Cardiac muscle cell (in vitro differentiated cells and primary cell): ENCODE results near the gene LIMK2. TPM values are rescaled to one million over a fixed set of nuclear protein-coding genes. Genes with fewer than 3 reads are reported as not detected.

ENCODE experiments used
- DNase-seq, 2 donors: peaks; one replicate each; pipeline versions ENCODE4 v3.0.0 to v3.0.0-alpha.2; 2010 to 2017; ENCODE audit warnings: low read depth in 1 of 2, low spot score in 1 of 2
- H3K27ac ChIP-seq: fragments of 200-600 bp; sonication (generic); 2 replicates; pipeline ENCODE4 v1.5.1; 2016
- H3K27me3 ChIP-seq: fragments of 200-600 bp; sonication (generic); 2 replicates; pipeline ENCODE4 v1.6.0; 2016; ENCODE audit warnings: control low read depth
- H3K36me3 ChIP-seq: fragments of 200-600 bp; sonication (generic); 2 replicates; pipeline ENCODE4 v1.5.1; 2016; ENCODE audit warnings: control low read depth
- H3K4me1 ChIP-seq: fragments of 200-600 bp; sonication (generic); 2 replicates; pipeline ENCODE4 v1.8.1; 2017; ENCODE audit warnings: low read depth, mild to moderate bottlenecking, mixed run types
- H3K4me3 ChIP-seq: fragments of 200-600 bp; sonication (generic); 2 replicates; pipeline ENCODE4 v1.5.1; 2016; ENCODE audit warnings: mild to moderate bottlenecking
- H3K9me3 ChIP-seq: fragments of 200-600 bp; sonication (generic); 2 replicates; pipeline ENCODE4 v1.5.1; 2017; ENCODE audit warnings: low read depth, mild to moderate bottlenecking, control low read depth
- polyA plus RNA-seq: library from polyadenylated mRNA; unstranded; fragments of >200 nt; fragmentation: Nextera tagmentation; extraction: Ambion mirVana; gene quantifications from 2 replicates; pipeline ENCODE4 v1.2.1, GENCODE V29; 2016
- total RNA-seq: library from RNA; depleted of rRNA; stranded (reverse); fragments of >200 nt; gene quantifications from 2 replicates; pipeline ENCODE4 v1.2.3, GENCODE V29; 2016
- TF ChIP-seq, protein P1 (sequence below): IDR thresholded peaks from 2 replicates; pipeline ENCODE4 v1.5.1; 2012; ENCODE audit warnings: low read depth, mild to moderate bottlenecking, low read length

LIMK2 gene
- total and polyA plus RNA-seq, 2 experiments from 2014 or later, result 31.4 to 32.8 TPM

DNA sequence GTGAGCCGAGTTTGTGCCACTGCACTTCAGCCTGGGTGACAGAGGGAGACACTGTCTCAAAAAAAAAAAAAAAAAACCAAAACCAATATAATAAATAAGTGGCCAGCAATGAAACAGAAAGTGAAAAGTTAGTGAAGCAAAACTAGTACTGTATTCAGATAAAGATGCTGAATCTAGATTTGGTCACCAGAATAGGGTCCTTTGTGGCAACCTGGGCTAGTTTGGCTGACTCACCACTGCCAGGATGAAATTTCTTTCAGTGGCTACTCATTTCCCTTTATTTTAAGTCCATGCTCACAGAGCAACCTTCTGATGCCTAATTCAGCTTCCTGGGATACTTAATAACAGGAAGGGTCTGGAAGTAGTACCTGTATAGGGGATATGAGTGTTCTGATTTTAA is 26.0 kb downstream of the LIMK2 start:
- DNase-seq, result no peak
- H3K4me1 ChIP-seq, result peaks cover 5% of the 10 kb centered on the region
- H3K9me3 ChIP-seq, result no peaks in the 10 kb centered on the region
- H3K36me3 ChIP-seq, result no peaks in the 10 kb centered on the region
- TF ChIP-seq, protein P1, sequence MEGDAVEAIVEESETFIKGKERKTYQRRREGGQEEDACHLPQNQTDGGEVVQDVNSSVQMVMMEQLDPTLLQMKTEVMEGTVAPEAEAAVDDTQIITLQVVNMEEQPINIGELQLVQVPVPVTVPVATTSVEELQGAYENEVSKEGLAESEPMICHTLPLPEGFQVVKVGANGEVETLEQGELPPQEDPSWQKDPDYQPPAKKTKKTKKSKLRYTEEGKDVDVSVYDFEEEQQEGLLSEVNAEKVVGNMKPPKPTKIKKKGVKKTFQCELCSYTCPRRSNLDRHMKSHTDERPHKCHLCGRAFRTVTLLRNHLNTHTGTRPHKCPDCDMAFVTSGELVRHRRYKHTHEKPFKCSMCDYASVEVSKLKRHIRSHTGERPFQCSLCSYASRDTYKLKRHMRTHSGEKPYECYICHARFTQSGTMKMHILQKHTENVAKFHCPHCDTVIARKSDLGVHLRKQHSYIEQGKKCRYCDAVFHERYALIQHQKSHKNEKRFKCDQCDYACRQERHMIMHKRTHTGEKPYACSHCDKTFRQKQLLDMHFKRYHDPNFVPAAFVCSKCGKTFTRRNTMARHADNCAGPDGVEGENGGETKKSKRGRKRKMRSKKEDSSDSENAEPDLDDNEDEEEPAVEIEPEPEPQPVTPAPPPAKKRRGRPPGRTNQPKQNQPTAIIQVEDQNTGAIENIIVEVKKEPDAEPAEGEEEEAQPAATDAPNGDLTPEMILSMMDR, result no peak
- H3K4me3 ChIP-seq, result no peak overlapping the region
- H3K27ac ChIP-seq, result no peak overlapping the region
- no peaks in the 10 kb centered on the region for H3K27me3 ChIP-seq

DNA sequence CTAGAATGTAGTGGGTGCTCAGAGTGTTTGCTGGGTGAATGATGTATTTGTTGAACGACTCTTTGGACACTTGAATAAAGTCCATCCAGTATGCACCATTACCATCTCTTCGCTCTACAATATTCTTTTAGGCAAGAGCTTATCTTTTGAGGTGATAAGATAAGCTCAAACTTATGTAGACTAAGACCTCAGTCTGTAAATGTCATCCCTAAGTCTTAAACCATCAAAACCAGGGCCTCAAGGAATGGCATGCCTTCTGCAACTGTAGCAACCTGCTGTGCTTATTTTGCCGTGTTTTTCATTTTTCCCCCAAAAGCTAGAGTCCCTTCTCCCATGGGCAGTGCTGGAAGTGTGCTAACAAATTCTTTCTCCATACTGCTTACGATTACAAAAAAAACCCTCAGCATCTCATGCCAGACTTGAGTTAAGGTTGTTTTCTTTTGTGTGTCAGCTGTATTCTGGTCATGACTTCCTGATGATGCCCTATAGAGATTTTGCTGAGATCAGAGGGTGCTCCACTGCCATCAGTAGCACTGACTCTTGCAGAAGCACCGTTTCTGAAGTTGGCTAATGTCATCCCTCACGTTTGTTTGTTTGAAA is 27.8 kb downstream of the LIMK2 start:
- peak in 1 of 2 donors; percentile 43 for DNase-seq
- H3K9me3 ChIP-seq, result no peaks in the 10 kb centered on the region
- TF ChIP-seq, protein P1, result no peak
- H3K36me3 ChIP-seq, result no peaks in the 10 kb centered on the region
- no peak overlapping the region for H3K4me3 ChIP-seq
- no peak overlapping the region for H3K27ac ChIP-seq
- peaks cover 16% of the 10 kb centered on the region for H3K4me1 ChIP-seq
- H3K27me3 ChIP-seq, result no peaks in the 10 kb centered on the region

DNA sequence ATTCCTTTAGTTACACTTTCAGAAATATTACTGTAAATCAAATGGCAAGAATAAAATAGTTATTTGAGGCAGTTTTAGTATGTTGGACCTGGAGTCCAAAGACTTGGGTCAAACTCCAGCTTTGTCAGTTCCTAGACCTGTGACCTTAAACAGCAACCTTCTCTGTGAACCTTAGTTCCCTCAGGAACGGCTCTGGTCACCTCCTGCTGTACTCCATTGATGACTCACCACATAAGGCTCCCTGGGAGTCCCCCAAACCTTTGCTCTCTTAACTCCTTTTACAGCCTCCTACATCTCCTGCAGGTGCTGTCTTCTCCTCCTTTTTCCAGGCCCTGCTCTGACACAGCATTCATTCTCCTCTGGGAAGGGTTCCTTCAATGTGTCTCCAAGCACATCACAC is 29.1 kb downstream of the LIMK2 start:
- TF ChIP-seq, protein P1, result no peak
- peaks cover 16% of the 10 kb centered on the region for H3K4me1 ChIP-seq
- DNase-seq, result no peak
- no peaks in the 10 kb centered on the region for H3K36me3 ChIP-seq
- no peak overlapping the region for H3K27ac ChIP-seq
- no peak overlapping the region for H3K4me3 ChIP-seq
- no peaks in the 10 kb centered on the region for H3K9me3 ChIP-seq
- H3K27me3 ChIP-seq, result no peaks in the 10 kb centered on the region

DNA sequence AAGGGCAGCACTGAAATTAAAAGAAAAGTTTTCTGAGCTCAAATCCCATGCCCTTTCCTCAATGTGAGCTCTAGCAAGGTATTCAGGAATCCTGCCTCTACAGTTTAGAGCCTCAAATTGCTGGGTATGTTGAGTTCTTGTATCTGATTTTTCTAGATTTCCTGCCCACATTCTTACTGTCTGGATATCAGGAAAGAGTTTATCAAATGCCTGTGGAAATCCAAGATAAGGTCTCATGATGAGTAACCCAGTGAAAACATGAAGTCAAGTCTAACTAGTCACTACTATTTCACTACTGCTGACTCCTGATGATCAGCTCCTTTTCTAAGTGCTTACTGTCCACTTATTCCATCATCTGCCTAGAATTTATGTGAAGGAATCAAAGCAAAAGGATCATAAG is 29.8 kb downstream of the LIMK2 start:
- Histone ChIP-seq H3K4me1 (peaks cover 16% of the 10 kb centered on the region), H3K27ac (no peak overlapping the region), H3K36me3 (no peaks in the 10 kb centered on the region), H3K9me3 (no peaks in the 10 kb centered on the region), H3K27me3 (no peaks in the 10 kb centered on the region), H3K4me3 (no peak overlapping the region)
- DNase-seq, result peak in 1 of 2 donors; percentile 64
- TF ChIP-seq, protein P1, result peak; percentile 34

- Histone ChIP-seq H3K27me3 (no peaks in the 10 kb centered on the region), H3K4me3 (no peak overlapping the region), H3K36me3 (no peaks in the 10 kb centered on the region), H3K27ac (peak overlapping the region; percentile 80), H3K9me3 (no peaks in the 10 kb centered on the region), H3K4me1 (peaks cover 16% of the 10 kb centered on the region)
- TF ChIP-seq, protein P1, result no peak
- peak in 1 of 2 donors; percentile 12 for DNase-seq
Observed at GRCh38 chr22:31243339-31244045, 31.4 kb downstream of the LIMK2 start.
